A549 (cell line): ENCODE data around the gene TRIM8. TPM values are rescaled to one million over a fixed set of nuclear protein-coding genes. Genes with fewer than 3 reads are reported as not detected.

Source experiments
- ATAC-seq, 2 experiments: fragments of 200-7000 bp in 1 of 2; fragments of >200 bp in 1 of 2; cut with Nextera tagmentation in 1 of 2; cut with Tn5 transposase in 1 of 2; 3 replicates each; pipeline versions ENCODE4 v1.8.0 to v1.9.1; 2018 to 2020; ENCODE audit warnings: mild to moderate bottlenecking in 1 of 2, moderate library complexity in 1 of 2
- CTCF ChIA-PET: fragments of 300-600 bp; sonication (Branson Sonifier 250); formaldehyde crosslinking; extraction: SDS; loops from one replicate; lab custom pipeline; 2021; ENCODE audit warnings: antibody characterized with exemption, inconsistent platforms; lab: Yijun Ruan, JAX
- POLR2A ChIA-PET: fragments of 350-600 bp; formaldehyde crosslinking; extraction: SDS; loops from one replicate; lab custom pipeline; 2021; ENCODE audit warnings: antibody characterized with exemption, inconsistent platforms; lab: Yijun Ruan, JAX
- DNase-seq, 2 experiments: peaks; one replicate each; pipeline versions ENCODE4 v3.0.0 to v3.0.0-alpha.2; 2011 to 2016; ENCODE audit warnings: low read depth in 1 of 2, low spot score in 1 of 2
- FAIRE-seq: peaks from 2 replicates; lab custom pipeline; 2011; peaks lifted over from hg19 to GRCh38; lab: Jason Lieb, UNC
- H3K27ac ChIP-seq, 2 experiments: fragments of >200 bp; sonication (Bioruptor Twin); formaldehyde crosslinking; 3 replicates each; pipeline ENCODE4 v1.5.1; 2016 to 2017
- H3K4me1 ChIP-seq: fragments of >200 bp; sonication (Bioruptor Twin); formaldehyde crosslinking; 3 replicates; pipeline ENCODE4 v1.6.1; 2016
- H3K4me2 ChIP-seq: fragments of >200 bp; sonication (Bioruptor Twin); formaldehyde crosslinking; 3 replicates; pipeline ENCODE4 v1.6.1; 2016
- H3K4me3 ChIP-seq: fragments of >200 bp; sonication (Bioruptor Twin); formaldehyde crosslinking; 3 replicates; pipeline ENCODE4 v1.5.1; 2016
- H3K9me3 ChIP-seq: fragments of >200 bp; sonication (Bioruptor Twin); formaldehyde crosslinking; 3 replicates; pipeline ENCODE4 v1.6.1; 2016
- CBX8 ChIP-seq: fragments of 200-600 bp; sonication (generic); IDR thresholded peaks from 2 replicates; pipeline ENCODE4 v1.6.1; 2016
- CEBPB ChIP-seq, 2 experiments: fragments of >200 bp in 1 of 2; sonication (Bioruptor Twin) in 1 of 2; formaldehyde crosslinking in 1 of 2; IDR thresholded peaks; 2 replicates each; pipeline ENCODE4 v1.6.1; 2012 to 2016
- E2F6 ChIP-seq: IDR thresholded peaks from 2 replicates; pipeline ENCODE4 v1.6.1; 2012; ENCODE audit warnings: low read depth, borderline replicate concordance
- ELK1 ChIP-seq: fragments of 150-350 bp; IDR thresholded peaks from 2 replicates; pipeline ENCODE4 v1.6.1; 2014; ENCODE audit warnings: low read depth, mild to moderate bottlenecking, low read length
- ESRRA ChIP-seq: fragments of 150-350 bp; IDR thresholded peaks from 2 replicates; pipeline ENCODE4 v1.6.1; 2014; ENCODE audit warnings: mild to moderate bottlenecking, low read length, borderline replicate concordance
- GATA3 ChIP-seq: IDR thresholded peaks from 2 replicates; pipeline ENCODE4 v1.6.1; 2012; ENCODE audit warnings: borderline replicate concordance
- HDAC2 ChIP-seq: fragments of 200-600 bp; sonication (generic); IDR thresholded peaks from 2 replicates; pipeline ENCODE4 v1.6.1; 2016
- HES2 ChIP-seq: fragments of >200 bp; sonication (Bioruptor Twin); formaldehyde crosslinking; IDR thresholded peaks from 2 replicates; pipeline ENCODE4 v1.6.1; 2016
- HOXB13 ChIP-seq: fragments of 250-450 bp; sonication (Bioruptor Pico); IDR thresholded peaks from 2 replicates; pipeline ENCODE4 v1.5.0; 2020; ENCODE audit warnings: low read depth, mild to moderate bottlenecking, moderate library complexity
- JUNB ChIP-seq: fragments of >200 bp; sonication (Bioruptor Twin); formaldehyde crosslinking; IDR thresholded peaks from 2 replicates; pipeline ENCODE4 v1.6.1; 2016
- MAZ ChIP-seq: fragments of 150-350 bp; IDR thresholded peaks from 2 replicates; pipeline ENCODE4 v1.6.1; 2014; ENCODE audit warnings: antibody characterized with exemption, low read depth, low read length, borderline replicate concordance
- MYC ChIP-seq: IDR thresholded peaks from 2 replicates; pipeline ENCODE4 v1.6.1; 2012; ENCODE audit warnings: mild to moderate bottlenecking, inconsistent platforms, low read length, improper control_type of control experiment, borderline replicate concordance
- NFE2L2 ChIP-seq: fragments of 150-350 bp; conservative IDR thresholded peaks from 2 replicates; pipeline ENCODE4 v1.6.1; 2014; ENCODE audit warnings: low read length
- NR3C1 ChIP-seq: fragments of >200 bp; sonication (Bioruptor Twin); formaldehyde crosslinking; IDR thresholded peaks from 3 replicates; pipeline ENCODE4 v1.6.1; 2017
- POLR2A ChIP-seq: IDR thresholded peaks from 2 replicates; pipeline ENCODE4 v1.6.1; 2012; ENCODE audit warnings: mild to moderate bottlenecking, low read length
- RCOR1 ChIP-seq: fragments of 150-350 bp; IDR thresholded peaks from 2 replicates; pipeline ENCODE4 v1.6.1; 2014; ENCODE audit warnings: antibody characterized with exemption, low read length, low read depth
- RFX5 ChIP-seq: fragments of 450-650 bp; IDR thresholded peaks from 2 replicates; pipeline ENCODE4 v1.7.1; 2014; ENCODE audit warnings: antibody characterized with exemption, mild to moderate bottlenecking, moderate library complexity
- RNF2 ChIP-seq: fragments of 200-600 bp; sonication (generic); IDR thresholded peaks from 2 replicates; pipeline ENCODE4 v1.6.1; 2016; ENCODE audit warnings: low read depth, mild to moderate bottlenecking, antibody characterized with exemption, moderate library complexity, borderline replicate concordance
- SMC3 ChIP-seq: fragments of >200 bp; sonication (Bioruptor Twin); formaldehyde crosslinking; IDR thresholded peaks from 3 replicates; pipeline ENCODE4 v1.6.1; 2018; ENCODE audit warnings: inconsistent platforms
- ZC3H11A ChIP-seq: fragments of 450-650 bp; IDR thresholded peaks from 2 replicates; pipeline ENCODE4 v1.6.1; 2014; ENCODE audit warnings: antibody characterized with exemption, mild to moderate bottlenecking
- WGBS: methylation state at CpG from one replicate; pipeline ENCODE4 v1.1.6; 2017; ENCODE audit errors: missing lambda C conversion rate; 5-methylcytosine and 5-hydroxymethylcytosine counted together
- polyA plus RNA-seq, 4 experiments: library from polyadenylated mRNA; depleted of rRNA in 3 of 4; stranded (reverse); fragments of >200 nt; fragmentation: RNase III in 1 of 4; extraction: RNeasy Plus Mini Kit Qiagen cat#74134 plus additional on column Dnase treatment in 1 of 4; gene quantifications; 2 replicates in 3 of 4; 3 replicates in 1 of 4; pipeline ENCODE4 v1.2.3, GENCODE V29; 2011 to 2017

TRIM8 gene
- polyA plus RNA-seq, 2 of the 4 experiments (the other 2 are of a cell fraction): 22.8 to 32.5 TPM

- 96% methylated on average over 12 of the region's 12 CpGs for WGBS
- ATAC-seq (no peak), FAIRE-seq (no peak)
- H3K4me3 ChIP-seq: no peak overlapping the region
- no peak overlapping the region for H3K4me2 ChIP-seq
- no peaks in the 10 kb centered on the region for H3K9me3 ChIP-seq
- TF ChIP-seq JUNB (no peak), CBX8 (no peak), ZC3H11A (no peak)
- TF ChIP-seq, all 56 proteins: peak for 0
- no peak for DNase-seq
- Histone ChIP-seq H3K27ac (no peak overlapping the region), H3K4me1 (peaks cover 25% of the 10 kb centered on the region)
- ChIA-PET CTCF (interaction anchor here (1.2 to 6.5 kb wide), 5 partner anchors 10 to 27 kb away, joined by 3 to 38 read pairs (median 9); partner anchors contain the start of gene TRIM8), POLR2A (interaction anchor here (1.5 kb wide), 1 partner anchor 10 kb away, joined by 4 read pairs; no protein-coding TSS in a partner anchor)
Observed at GRCh38 chr10:102654969-102655368, 10.7 kb downstream of the TRIM8 start.

DNA sequence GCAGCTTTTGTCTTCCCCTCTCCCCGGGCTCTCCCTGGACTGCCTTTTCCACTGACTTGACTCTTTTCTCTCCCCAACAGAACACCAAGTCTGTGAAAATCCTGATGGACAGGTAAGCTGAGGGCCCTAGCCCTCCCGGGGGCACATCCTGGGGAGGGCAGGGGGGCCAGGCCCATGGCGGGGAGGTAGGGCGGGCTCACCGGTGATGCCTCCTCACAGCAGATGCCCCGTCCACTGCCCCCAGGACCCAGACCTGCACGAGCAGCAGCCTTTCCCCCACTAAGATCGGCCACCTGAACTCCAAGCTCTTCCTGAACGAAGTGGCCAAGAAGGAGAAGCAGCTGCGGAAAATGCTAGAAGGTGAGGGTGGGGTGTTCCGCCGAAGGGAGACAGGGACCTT, 11.7 kb downstream of the TRIM8 start:
- POLR2A ChIA-PET: interaction anchor here (1.5 kb wide), 1 partner anchor 11 kb away, joined by 4 read pairs; no protein-coding TSS in a partner anchor
- no peak overlapping the region for H3K27ac ChIP-seq
- ATAC-seq: no peak
- H3K9me3 ChIP-seq: no peaks in the 10 kb centered on the region
- H3K4me3 ChIP-seq: no peak overlapping the region
- 98% methylated on average over 11 of the region's 12 CpGs for WGBS
- no peak for TF ChIP-seq ESRRA
- no peak for TF ChIP-seq NR3C1
- TF ChIP-seq MYC: no peak
- TF ChIP-seq RNF2: no peak
- no peak for TF ChIP-seq HDAC2
- no peak for TF ChIP-seq HOXB13 (CRISPR knock-in tag)
- no peak for TF ChIP-seq NFE2L2
- no peak for TF ChIP-seq CBX8
- no peak for TF ChIP-seq CEBPB (IDR thresholded peaks at IDR 0.05)
- TF ChIP-seq GATA3: no peak
- no peak for TF ChIP-seq E2F6
- TF ChIP-seq MAZ: no peak
- TF ChIP-seq POLR2A: no peak
- DNase-seq: no peak
- H3K4me2 ChIP-seq: no peak overlapping the region
- no peak for FAIRE-seq
- CTCF ChIA-PET: interaction anchor here (0.7 to 6.5 kb wide), 7 partner anchors 11 to 262 kb away, joined by 3 to 38 read pairs (median 5); partner anchors contain the start of genes CNNM2 and TRIM8
- H3K4me1 ChIP-seq: peaks cover 17% of the 10 kb centered on the region

- FAIRE-seq: no peak
- DNase-seq: no peak
- Histone ChIP-seq H3K27ac (no peak overlapping the region), H3K4me3 (no peak overlapping the region), H3K4me2 (no peak overlapping the region), H3K4me1 (peaks cover 17% of the 10 kb centered on the region), H3K9me3 (no peaks in the 10 kb centered on the region)
- no peak for TF ChIP-seq ZC3H11A
- no peak for TF ChIP-seq RCOR1
- no peak for TF ChIP-seq ELK1
- TF ChIP-seq HES2: no peak
- no peak for ATAC-seq
- ChIA-PET POLR2A (no interaction called here), CTCF (interaction anchor here (0.9 to 6.5 kb wide), 6 partner anchors 12 to 261 kb away, joined by 3 to 38 read pairs (median 14); partner anchors contain the start of genes CNNM2 and TRIM8)
- WGBS: 95% methylated on average over 37 of the region's 42 CpGs
Observed at GRCh38 chr10:102656791-102657371, 12.6 kb downstream of the TRIM8 start.

GRCh38 chr10:102657451-102657850, 13.2 kb downstream of the TRIM8 start:
- no peaks in the 10 kb centered on the region for H3K9me3 ChIP-seq
- peaks cover 17% of the 10 kb centered on the region for H3K4me1 ChIP-seq
- peak overlapping the region in 1 of 2 experiments; percentile 44; a peak in 1 of 6 replicates for H3K27ac ChIP-seq
- no peak for TF ChIP-seq SMC3
- no peak for TF ChIP-seq E2F6
- no peak for TF ChIP-seq RFX5
- FAIRE-seq (no peak), DNase-seq (no peak), ATAC-seq (no peak)
- ChIA-PET POLR2A (no interaction called here), CTCF (interaction anchor here (2.4 to 6.5 kb wide), 3 partner anchors 12 to 22 kb away, joined by 9 to 38 read pairs (median 18); partner anchors contain the start of gene TRIM8)
- H3K4me2 ChIP-seq: peak overlapping the region; percentile 33; the same call in 1 of the 3 replicates
- WGBS: 87% methylated on average over 11 of the region's 11 CpGs
- no peak overlapping the region for H3K4me3 ChIP-seq
